KMS-11 (cell line): ENCODE measurements around the gene USP40.

Experiments used
- H2AFZ ChIP-seq: fragments of 200-600 bp; sonication (generic); 2 replicates; pipeline ENCODE4 v1.6.1; 2016; ENCODE audit warnings: antibody characterized with exemption, mixed run types, low read depth
- H3K27ac ChIP-seq: fragments of 200-600 bp; sonication (generic); 2 replicates; pipeline ENCODE4 v1.6.1; 2016; ENCODE audit warnings: mild to moderate bottlenecking, mixed run types
- H3K27me3 ChIP-seq: fragments of 200-600 bp; sonication (generic); 2 replicates; pipeline ENCODE4 v1.6.1; 2017; ENCODE audit warnings: mild to moderate bottlenecking, low read depth, mixed run types, moderate library complexity; ENCODE audit not compliant: insufficient read depth
- H3K36me3 ChIP-seq: fragments of 200-600 bp; sonication (generic); 2 replicates; pipeline ENCODE4 v1.6.1; 2017; ENCODE audit warnings: mild to moderate bottlenecking, mixed run types; ENCODE audit not compliant: insufficient read depth
- H3K4me1 ChIP-seq: fragments of 200-600 bp; sonication (generic); 2 replicates; pipeline ENCODE4 v1.6.1; 2016; ENCODE audit warnings: mild to moderate bottlenecking, low read depth, mixed run types; ENCODE audit not compliant: poor library complexity, severe bottlenecking
- H3K4me2 ChIP-seq: fragments of 200-600 bp; sonication (generic); 2 replicates; pipeline ENCODE4 v1.7.0; 2016; ENCODE audit warnings: mild to moderate bottlenecking, mixed run types
- H3K4me3 ChIP-seq: fragments of 200-600 bp; sonication (generic); IDR thresholded peaks from 2 replicates; pipeline ENCODE4 v1.6.1; 2017; ENCODE audit warnings: low read depth, low read length, mixed read lengths; ENCODE audit not compliant: insufficient read depth
- H3K79me2 ChIP-seq: fragments of 200-600 bp; sonication (generic); 2 replicates; pipeline ENCODE4 v1.6.1; 2016; ENCODE audit warnings: low read depth, mixed run types; ENCODE audit not compliant: insufficient read depth
- H3K9ac ChIP-seq: fragments of 200-600 bp; sonication (generic); 2 replicates; pipeline ENCODE4 v1.6.1; 2016; ENCODE audit warnings: mild to moderate bottlenecking, mixed run types
- H4K20me1 ChIP-seq: fragments of 200-600 bp; sonication (generic); 2 replicates; pipeline ENCODE4 v1.6.1; 2016; ENCODE audit warnings: mild to moderate bottlenecking, mixed run types; ENCODE audit not compliant: insufficient read depth
- TF ChIP-seq, protein P1 (sequence below): fragments of 200-600 bp; sonication (generic); conservative IDR thresholded peaks from 2 replicates; pipeline ENCODE4 v1.6.1; 2017; ENCODE audit warnings: low read depth, mild to moderate bottlenecking, antibody characterized with exemption, low read length, moderate library complexity, mixed read lengths

The USP40 gene

DNA sequence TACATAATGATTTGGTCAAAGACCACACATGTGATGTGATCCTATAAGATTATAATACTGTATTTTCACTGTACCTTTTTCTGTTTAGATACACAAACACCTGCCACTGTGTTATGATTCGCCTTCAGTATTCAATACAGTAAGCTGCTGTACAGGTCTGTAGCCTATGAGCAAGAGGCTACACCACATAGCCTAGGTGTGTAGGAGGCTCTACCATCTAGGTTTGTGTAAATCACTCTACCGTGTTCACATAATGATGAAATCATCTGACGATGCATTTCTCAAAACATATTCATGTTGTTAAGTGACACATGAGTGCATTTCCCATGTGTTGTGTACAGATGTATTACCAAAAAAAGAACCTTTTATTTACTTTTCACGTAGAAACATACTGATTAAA lies 74.5 kb downstream of the USP40 start:
- no peaks in the 10 kb centered on the region for H4K20me1 ChIP-seq
- no peak overlapping the region for H3K27ac ChIP-seq
- H3K9ac ChIP-seq = no peak overlapping the region
- H3K4me1 ChIP-seq = no peaks in the 10 kb centered on the region
- H2AFZ ChIP-seq = no peak overlapping the region
- H3K27me3 ChIP-seq = no peaks in the 10 kb centered on the region
- no peak overlapping the region for H3K4me2 ChIP-seq
- H3K4me3 ChIP-seq = no peak overlapping the region
- no peaks in the 10 kb centered on the region for H3K36me3 ChIP-seq
- no peaks in the 10 kb centered on the region for H3K79me2 ChIP-seq
- TF ChIP-seq, protein P1, sequence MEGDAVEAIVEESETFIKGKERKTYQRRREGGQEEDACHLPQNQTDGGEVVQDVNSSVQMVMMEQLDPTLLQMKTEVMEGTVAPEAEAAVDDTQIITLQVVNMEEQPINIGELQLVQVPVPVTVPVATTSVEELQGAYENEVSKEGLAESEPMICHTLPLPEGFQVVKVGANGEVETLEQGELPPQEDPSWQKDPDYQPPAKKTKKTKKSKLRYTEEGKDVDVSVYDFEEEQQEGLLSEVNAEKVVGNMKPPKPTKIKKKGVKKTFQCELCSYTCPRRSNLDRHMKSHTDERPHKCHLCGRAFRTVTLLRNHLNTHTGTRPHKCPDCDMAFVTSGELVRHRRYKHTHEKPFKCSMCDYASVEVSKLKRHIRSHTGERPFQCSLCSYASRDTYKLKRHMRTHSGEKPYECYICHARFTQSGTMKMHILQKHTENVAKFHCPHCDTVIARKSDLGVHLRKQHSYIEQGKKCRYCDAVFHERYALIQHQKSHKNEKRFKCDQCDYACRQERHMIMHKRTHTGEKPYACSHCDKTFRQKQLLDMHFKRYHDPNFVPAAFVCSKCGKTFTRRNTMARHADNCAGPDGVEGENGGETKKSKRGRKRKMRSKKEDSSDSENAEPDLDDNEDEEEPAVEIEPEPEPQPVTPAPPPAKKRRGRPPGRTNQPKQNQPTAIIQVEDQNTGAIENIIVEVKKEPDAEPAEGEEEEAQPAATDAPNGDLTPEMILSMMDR = no peak

DNA sequence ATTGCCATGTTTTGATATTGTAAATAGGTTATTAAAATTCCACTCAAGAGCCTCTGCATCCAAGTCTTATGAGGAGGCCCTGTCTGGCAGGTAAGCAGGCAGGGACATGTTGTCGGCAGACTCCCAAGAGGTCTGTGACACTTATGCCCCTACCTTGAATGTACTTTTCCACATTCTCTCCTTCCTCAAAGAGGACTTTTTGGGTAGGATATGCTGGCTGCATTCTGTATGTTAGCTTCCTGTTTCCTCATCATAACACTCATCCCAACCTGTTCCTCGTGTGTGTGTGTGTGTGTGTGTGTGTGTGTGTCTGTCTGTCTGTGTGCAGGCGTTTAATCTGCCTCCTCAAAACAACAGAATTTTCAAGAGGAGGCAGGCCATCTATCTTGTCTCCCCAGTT lies 75.3 kb downstream of the USP40 start:
- no peak overlapping the region for H2AFZ ChIP-seq
- no peak overlapping the region for H3K9ac ChIP-seq
- H3K36me3 ChIP-seq = no peaks in the 10 kb centered on the region
- no peaks in the 10 kb centered on the region for H4K20me1 ChIP-seq
- H3K79me2 ChIP-seq = no peaks in the 10 kb centered on the region
- H3K27me3 ChIP-seq = no peaks in the 10 kb centered on the region
- TF ChIP-seq, protein P1 = no peak
- no peak overlapping the region for H3K27ac ChIP-seq
- no peak overlapping the region for H3K4me2 ChIP-seq
- no peaks in the 10 kb centered on the region for H3K4me1 ChIP-seq
- no peak overlapping the region for H3K4me3 ChIP-seq

DNA sequence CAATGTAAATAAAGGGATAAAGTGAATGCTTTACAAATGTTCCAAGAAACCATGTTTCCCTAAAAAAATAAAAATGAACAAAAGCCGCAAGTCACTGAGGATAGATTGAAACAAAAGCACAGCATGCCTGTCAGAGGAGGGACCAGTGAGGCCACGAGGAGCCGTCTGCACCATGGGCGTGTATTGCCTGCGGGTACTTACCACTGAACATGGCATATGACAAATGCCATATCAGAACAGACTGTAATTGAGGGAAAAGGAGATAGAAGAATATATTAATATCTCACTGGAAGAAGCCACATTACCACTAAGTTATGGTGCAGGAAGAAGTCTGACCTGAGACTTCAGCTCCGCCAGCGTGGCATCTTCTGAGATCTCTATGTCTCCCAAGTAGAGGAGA lies 75.8 kb downstream of the USP40 start:
- no peak overlapping the region for H3K27ac ChIP-seq
- H3K36me3 ChIP-seq = no peaks in the 10 kb centered on the region
- no peak overlapping the region for H2AFZ ChIP-seq
- H4K20me1 ChIP-seq = no peaks in the 10 kb centered on the region
- TF ChIP-seq, protein P1 = no peak
- no peaks in the 10 kb centered on the region for H3K27me3 ChIP-seq
- H3K79me2 ChIP-seq = no peaks in the 10 kb centered on the region
- no peaks in the 10 kb centered on the region for H3K4me1 ChIP-seq
- no peak overlapping the region for H3K4me2 ChIP-seq
- H3K4me3 ChIP-seq = no peak overlapping the region
- no peak overlapping the region for H3K9ac ChIP-seq

DNA sequence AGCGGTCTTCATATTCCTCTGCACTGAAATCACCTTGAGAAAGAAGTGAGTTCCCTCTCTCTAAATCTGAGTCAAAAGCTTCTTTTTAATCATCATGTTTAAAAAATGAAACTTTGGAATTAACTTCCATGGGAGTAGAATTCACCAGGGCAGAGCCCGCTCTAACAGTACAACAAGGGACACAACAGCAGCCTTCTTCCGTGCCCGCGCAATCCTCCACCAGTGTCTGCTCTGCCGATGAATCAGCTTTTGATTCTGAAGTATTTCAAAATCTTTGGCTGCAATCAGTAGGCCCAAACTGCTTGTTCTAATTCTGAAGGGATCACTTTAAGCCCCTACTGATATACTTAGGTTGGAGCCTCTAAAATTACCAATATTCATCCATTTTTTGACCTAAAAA lies 76.9 kb downstream of the USP40 start:
- Histone ChIP-seq H3K27me3 (no peaks in the 10 kb centered on the region), H3K79me2 (no peaks in the 10 kb centered on the region), H3K4me3 (no peak overlapping the region), H3K4me2 (no peak overlapping the region), H3K27ac (no peak overlapping the region), H3K4me1 (no peaks in the 10 kb centered on the region), H3K9ac (no peak overlapping the region), H3K36me3 (no peaks in the 10 kb centered on the region), H4K20me1 (no peaks in the 10 kb centered on the region), H2AFZ (no peak overlapping the region)
- TF ChIP-seq, protein P1 = no peak

DNA sequence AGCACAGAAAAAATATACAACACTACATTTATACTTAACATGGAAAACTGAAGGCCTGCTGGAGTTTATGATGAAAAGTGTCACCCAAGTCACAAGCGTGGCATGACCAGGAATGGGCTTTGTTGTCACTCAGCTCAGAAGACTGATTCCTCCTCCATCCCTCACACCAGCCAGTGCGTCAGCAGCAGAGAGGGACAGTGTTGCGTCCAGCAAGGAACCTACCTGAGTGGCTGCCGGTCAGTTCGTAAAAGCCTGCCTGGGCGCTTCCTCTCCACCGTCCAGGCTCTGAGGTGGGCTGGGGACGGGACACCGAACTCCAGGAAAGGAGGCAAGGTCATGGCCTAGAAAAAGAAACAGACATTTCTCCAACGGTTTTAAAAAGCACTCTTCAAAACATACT lies 77.4 kb downstream of the USP40 start:
- no peak overlapping the region for H3K9ac ChIP-seq
- H3K4me3 ChIP-seq = no peak overlapping the region
- no peak overlapping the region for H3K4me2 ChIP-seq
- no peaks in the 10 kb centered on the region for H3K79me2 ChIP-seq
- H2AFZ ChIP-seq = no peak overlapping the region
- no peaks in the 10 kb centered on the region for H3K36me3 ChIP-seq
- no peaks in the 10 kb centered on the region for H3K4me1 ChIP-seq
- TF ChIP-seq, protein P1 = no peak
- no peak overlapping the region for H3K27ac ChIP-seq
- H3K27me3 ChIP-seq = no peaks in the 10 kb centered on the region
- H4K20me1 ChIP-seq = no peaks in the 10 kb centered on the region
